Gastrocnemius medialis (tissue), 4 donors: ENCODE measurements around the gene PI16. TPM values are rescaled to one million over a fixed set of nuclear protein-coding genes. Genes with fewer than 3 reads are reported as not detected.

Source experiments
- ATAC-seq, 2 donors: fragments of 150-250 bp; one replicate each; pipeline ENCODE4 v1.9.1; 2016
- DNase-seq, 2 donors: peaks; one replicate each; pipeline ENCODE4 v3.0.0-alpha.2; 2019
- H3K27ac ChIP-seq, 4 donors: fragments of 200-600 bp; sonication (generic); 1 replicate in 1 of 4; 2 replicates in 3 of 4; pipeline ENCODE4 v1.5.1; 2016 to 2018; ENCODE audit warnings: mild to moderate bottlenecking in 2 of 4, moderate library complexity in 1 of 4
- H3K27me3 ChIP-seq, 3 donors: fragments of 200-600 bp; sonication (generic) in 2 of 3; 1 replicate in 1 of 3; 2 replicates in 2 of 3; pipeline versions ENCODE4 v1.5.1 to v1.6.0; 2016 to 2019; ENCODE audit warnings: mild to moderate bottlenecking in 1 of 3, moderate library complexity in 1 of 3
- H3K36me3 ChIP-seq, 2 donors: fragments of 200-600 bp; sonication (generic) in 1 of 2; one replicate each; pipeline ENCODE4 v1.5.1; 2017 to 2018
- H3K4me1 ChIP-seq, 2 donors: fragments of 200-600 bp; sonication (generic) in 1 of 2; one replicate each; pipeline ENCODE4 v1.5.1; 2016 to 2017; ENCODE audit warnings: mild to moderate bottlenecking in 2 of 2
- H3K4me3 ChIP-seq, 4 donors: fragments of 200-600 bp; sonication (generic) in 3 of 4; 1 replicate in 1 of 4; 2 replicates in 3 of 4; pipeline ENCODE4 v1.5.1; 2016 to 2019; ENCODE audit warnings: mild to moderate bottlenecking in 2 of 4
- H3K9me3 ChIP-seq, 3 donors: fragments of 200-600 bp; sonication (generic) in 2 of 3; 1 replicate in 1 of 3; 2 replicates in 2 of 3; pipeline ENCODE4 v1.5.1; 2016 to 2019
- POLR2A ChIP-seq, 2 donors: fragments of 450-650 bp; IDR thresholded peaks; one replicate each; pipeline ENCODE4 v1.6.1; 2017; ENCODE audit warnings: antibody characterized with exemption in 2 of 2, mild to moderate bottlenecking in 2 of 2, moderate library complexity in 2 of 2
- in situ Hi-C, 4 donors: fragments of 200-750 bp; cut with MboI; loops; one replicate each; pipeline versions ENCODE4 v1.15.0 to v1.8.0; 2017; ENCODE audit warnings: low sequenced_read_pairs in 4 of 4
- intact Hi-C: fragments of 100-400 bp; cut with DNase I; formaldehyde crosslinking; loops from one replicate; pipeline ENCODE4 v1.15.1; 2023; ENCODE audit warnings: low total_unique reads
- total RNA-seq, 4 donors: library from RNA; depleted of rRNA; stranded (reverse); fragments of >200 nt; gene quantifications; one replicate each; pipeline versions ENCODE4 v1.1.0 to v1.2.3, GENCODE V29; 2016
- TF ChIP-seq, protein P1 (sequence below), 5 experiments: fragments of 450-650 bp in 3 of 5; fragments of 200-600 bp in 2 of 5; sonication (generic) in 2 of 5; IDR thresholded peaks in 4 of 5; conservative IDR thresholded peaks in 1 of 5; 1 replicate in 4 of 5; 2 replicates in 1 of 5; pipeline ENCODE4 v1.5.1; 2016 to 2019; ENCODE audit warnings: antibody characterized with exemption in 5 of 5, mild to moderate bottlenecking in 3 of 5, moderate library complexity in 3 of 5

The PI16 gene
- total RNA-seq, 4 donors from 2014 or later, result 0.87 to 3.2 (median 2.5) TPM

DNA sequence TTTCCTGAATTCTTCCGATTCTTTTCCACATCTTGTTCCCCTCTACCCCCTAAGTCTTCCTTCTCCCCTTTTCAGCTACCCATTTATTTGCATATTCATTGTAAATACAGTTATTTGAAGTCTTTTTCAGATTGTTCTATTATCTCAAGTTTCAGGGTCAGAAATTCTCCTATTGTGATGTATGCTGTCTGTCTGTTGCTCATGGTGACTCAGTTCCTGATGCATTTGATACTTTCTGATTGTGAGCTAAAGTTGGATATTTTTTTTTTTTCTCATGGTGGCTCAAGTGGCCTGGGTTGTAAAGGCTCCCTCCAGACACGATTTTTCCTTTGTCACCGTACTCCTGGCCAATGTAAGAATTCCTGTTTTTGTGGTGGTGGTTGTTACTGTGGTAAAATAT, 4.9 kb upstream of the PI16 start:
- in situ Hi-C loops (no loop called here), intact Hi-C loops (no loop called here)
- Histone ChIP-seq H3K4me1 (no peaks in the 10 kb centered on the region), H3K9me3 (no peaks in the 10 kb centered on the region), H3K36me3 (no peaks in the 10 kb centered on the region), H3K27ac (no peak overlapping the region), H3K4me3 (no peak overlapping the region), H3K27me3 (no peaks in the 10 kb centered on the region)
- ATAC-seq, result no peak
- DNase-seq, result no peak
- TF ChIP-seq POLR2A (IDR thresholded peaks at IDR 0.05), result no peak
- TF ChIP-seq, protein P1, sequence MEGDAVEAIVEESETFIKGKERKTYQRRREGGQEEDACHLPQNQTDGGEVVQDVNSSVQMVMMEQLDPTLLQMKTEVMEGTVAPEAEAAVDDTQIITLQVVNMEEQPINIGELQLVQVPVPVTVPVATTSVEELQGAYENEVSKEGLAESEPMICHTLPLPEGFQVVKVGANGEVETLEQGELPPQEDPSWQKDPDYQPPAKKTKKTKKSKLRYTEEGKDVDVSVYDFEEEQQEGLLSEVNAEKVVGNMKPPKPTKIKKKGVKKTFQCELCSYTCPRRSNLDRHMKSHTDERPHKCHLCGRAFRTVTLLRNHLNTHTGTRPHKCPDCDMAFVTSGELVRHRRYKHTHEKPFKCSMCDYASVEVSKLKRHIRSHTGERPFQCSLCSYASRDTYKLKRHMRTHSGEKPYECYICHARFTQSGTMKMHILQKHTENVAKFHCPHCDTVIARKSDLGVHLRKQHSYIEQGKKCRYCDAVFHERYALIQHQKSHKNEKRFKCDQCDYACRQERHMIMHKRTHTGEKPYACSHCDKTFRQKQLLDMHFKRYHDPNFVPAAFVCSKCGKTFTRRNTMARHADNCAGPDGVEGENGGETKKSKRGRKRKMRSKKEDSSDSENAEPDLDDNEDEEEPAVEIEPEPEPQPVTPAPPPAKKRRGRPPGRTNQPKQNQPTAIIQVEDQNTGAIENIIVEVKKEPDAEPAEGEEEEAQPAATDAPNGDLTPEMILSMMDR (IDR thresholded peaks at IDR 0.05 in 4 of 5, conservative IDR thresholded peaks at IDR 0.05 in 1 of 5), result no peak

DNA sequence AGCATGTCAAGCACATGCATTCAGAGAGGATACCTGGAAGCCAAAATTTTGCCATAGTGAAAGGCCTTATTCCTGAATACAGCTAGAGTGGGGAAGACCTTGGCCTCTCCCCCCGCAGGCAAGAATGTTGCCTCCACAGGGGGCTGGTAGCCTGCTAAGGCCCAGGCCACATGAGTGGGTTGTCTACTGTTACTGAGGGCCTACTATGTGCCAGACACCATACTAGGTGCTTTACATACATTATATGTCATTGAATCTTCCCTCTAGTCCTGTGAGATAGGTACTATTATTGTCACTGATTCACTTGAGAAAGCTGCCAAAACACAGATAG, 642 bp upstream of the PI16 start:
- ATAC-seq, result no peak
- no peaks in the 10 kb centered on the region for H3K9me3 ChIP-seq
- no peak for DNase-seq
- H3K27me3 ChIP-seq, result no peaks in the 10 kb centered on the region
- H3K27ac ChIP-seq, result no peak overlapping the region
- H3K4me1 ChIP-seq, result no peaks in the 10 kb centered on the region
- H3K4me3 ChIP-seq, result no peak overlapping the region
- TF ChIP-seq POLR2A (IDR thresholded peaks at IDR 0.05), result no peak
- TF ChIP-seq, protein P1 (IDR thresholded peaks at IDR 0.05 in 4 of 5, conservative IDR thresholded peaks at IDR 0.05 in 1 of 5), result no peak
- intact Hi-C loops (no loop called here), in situ Hi-C loops (no loop called here)
- no peaks in the 10 kb centered on the region for H3K36me3 ChIP-seq

DNA sequence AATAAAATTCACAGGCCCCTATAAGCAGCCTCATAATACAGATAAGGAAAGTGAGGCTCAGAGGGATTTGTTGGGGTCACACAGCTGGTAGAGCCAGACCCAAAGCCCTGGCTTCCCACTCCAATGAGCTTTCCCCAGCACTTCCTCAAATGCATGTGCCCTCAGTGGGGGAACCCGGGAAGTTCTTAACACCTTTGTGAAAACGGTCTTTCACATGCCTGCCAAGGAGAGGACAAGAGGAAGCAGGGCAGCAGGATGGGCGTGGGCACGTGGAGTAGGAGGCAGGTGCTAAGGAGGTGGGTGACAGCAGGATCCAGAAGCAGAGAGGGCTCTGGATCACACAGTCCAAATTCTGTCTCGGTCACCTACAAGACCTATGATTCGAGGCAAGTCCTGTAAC, 598 bp downstream of the PI16 start:
- Histone ChIP-seq H3K27ac (peak overlapping the region in 1 of 4 donors; percentile 7), H3K9me3 (no peaks in the 10 kb centered on the region), H3K4me1 (no peaks in the 10 kb centered on the region), H3K27me3 (no peaks in the 10 kb centered on the region), H3K36me3 (no peaks in the 10 kb centered on the region), H3K4me3 (peak overlapping the region in 2 of 4 donors; percentile 11 to 19)
- in situ Hi-C loops, result no loop called here
- no peak for DNase-seq
- intact Hi-C loops, result no loop called here
- no peak for ATAC-seq
- TF ChIP-seq, protein P1 (IDR thresholded peaks at IDR 0.05 in 4 of 5, conservative IDR thresholded peaks at IDR 0.05 in 1 of 5), result no peak
- no peak for TF ChIP-seq POLR2A (IDR thresholded peaks at IDR 0.05)

DNA sequence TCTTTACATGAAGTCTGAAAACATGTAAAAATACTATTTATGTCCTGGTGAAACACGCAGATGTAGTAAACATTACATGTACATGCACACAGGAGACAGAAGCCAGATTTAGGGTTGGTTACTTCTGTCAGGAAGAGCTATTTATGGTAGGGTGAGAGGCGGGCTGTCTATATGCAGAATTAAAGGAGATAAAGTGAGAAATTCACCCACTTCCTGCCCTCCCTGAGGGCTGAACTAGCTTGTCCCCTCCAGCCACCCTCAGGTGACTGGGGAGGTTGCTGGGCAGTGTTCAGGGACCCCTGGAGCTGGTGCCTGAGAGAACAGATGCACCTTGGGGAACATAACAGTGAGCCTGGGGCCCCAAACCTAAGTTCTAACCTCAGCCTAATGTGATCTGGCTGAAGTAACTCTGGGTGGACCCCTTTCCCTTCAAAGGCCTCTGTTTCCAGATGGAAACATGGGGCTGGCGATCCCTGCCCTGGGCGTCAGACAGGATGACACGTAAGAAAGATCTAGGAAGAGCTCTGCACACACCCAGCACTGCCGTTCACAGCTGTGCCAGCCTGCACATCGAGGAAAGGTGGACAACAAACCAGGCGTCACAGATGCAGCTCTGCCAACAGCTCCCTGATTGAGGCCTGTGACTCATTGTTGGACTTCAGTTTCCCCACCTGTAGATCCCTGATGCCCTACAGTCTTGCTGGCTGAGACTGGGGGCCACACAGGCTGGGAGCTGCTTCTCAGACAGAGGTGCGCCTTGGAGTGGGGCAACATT, 1.3 kb downstream of the PI16 start:
- Histone ChIP-seq H3K4me1 (no peaks in the 10 kb centered on the region), H3K27ac (peak overlapping the region in 2 of 4 donors; percentile 7 to 28), H3K36me3 (no peaks in the 10 kb centered on the region), H3K4me3 (no peak overlapping the region), H3K27me3 (no peaks in the 10 kb centered on the region), H3K9me3 (no peaks in the 10 kb centered on the region)
- in situ Hi-C loops (no loop called here), intact Hi-C loops (no loop called here)
- DNase-seq (no peak), ATAC-seq (peak; percentile 54 to 56)
- no peak for TF ChIP-seq POLR2A (IDR thresholded peaks at IDR 0.05)
- TF ChIP-seq, protein P1 (IDR thresholded peaks at IDR 0.05 in 4 of 5, conservative IDR thresholded peaks at IDR 0.05 in 1 of 5), result no peak

DNA sequence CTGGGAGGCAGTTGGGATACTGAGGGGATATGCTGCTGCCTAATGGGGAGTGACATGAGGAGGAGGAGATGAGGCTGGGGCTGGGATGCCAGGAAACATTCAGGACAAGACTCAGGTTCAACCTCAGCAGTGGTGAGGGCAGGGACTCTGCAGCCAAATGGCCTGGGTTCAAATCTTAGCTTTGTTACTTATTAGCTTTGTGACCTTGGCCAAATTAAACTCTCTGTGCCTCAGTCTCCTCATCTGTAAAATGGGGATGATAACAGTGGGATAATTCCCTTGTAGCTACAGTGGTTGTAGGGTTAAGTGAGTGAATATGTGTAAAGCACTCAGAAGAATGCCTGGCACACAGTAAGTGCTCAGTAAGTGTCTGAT, 1.9 kb downstream of the PI16 start:
- Histone ChIP-seq H3K27ac (no peak overlapping the region), H3K9me3 (no peaks in the 10 kb centered on the region), H3K36me3 (no peaks in the 10 kb centered on the region), H3K27me3 (no peaks in the 10 kb centered on the region), H3K4me3 (no peak overlapping the region), H3K4me1 (no peaks in the 10 kb centered on the region)
- no peak for TF ChIP-seq POLR2A (IDR thresholded peaks at IDR 0.05)
- TF ChIP-seq, protein P1 (IDR thresholded peaks at IDR 0.05 in 4 of 5, conservative IDR thresholded peaks at IDR 0.05 in 1 of 5), result no peak
- ATAC-seq (no peak), DNase-seq (no peak)
- in situ Hi-C loops, result no loop called here
- intact Hi-C loops, result no loop called here
